ENCODE data around the gene RASAL3. TPM values are rescaled to one million over a fixed set of nuclear protein-coding genes. Genes with fewer than 3 reads are reported as not detected.

The RASAL3 gene
- total RNA-seq, 1 experiment from 2014 or later: not detected

GRCh38 chr19:15423130-15423529, 41.2 kb downstream of the RASAL3 start:
- Histone ChIP-seq H4K20me1 (ENCODE audit: low read length) (peaks cover 1% of the 10 kb centered on the region; the same call in 1 of the 2 replicates), H2AFZ (ENCODE audit: low read length) (no peak overlapping the region), H3K4me3 (ENCODE audit: low read length) (no peak overlapping the region), H3K4me1 (ENCODE audit: insufficient read depth, low read length) (peaks cover 9% of the 10 kb centered on the region; the same call in 1 of the 2 replicates), H3F3A (ENCODE audit: low read length, unreplicated experiment) (no peaks in the 10 kb centered on the region), H3K36me3 (ENCODE audit: low read depth, low read length) (peaks cover 51% of the 10 kb centered on the region), H3K27me3 (ENCODE audit: low read length) (no peaks in the 10 kb centered on the region), H3K4me2 (ENCODE audit: low read length) (no peak overlapping the region), H3K9ac (ENCODE audit: low read length) (no peak overlapping the region), H3K9me3 (ENCODE audit: low read length) (no peaks in the 10 kb centered on the region), H3K9me2 (replicated peaks; ENCODE audit: low read length) (no peaks in the 10 kb centered on the region), H3K79me2 (ENCODE audit: low read length) (peaks cover 6% of the 10 kb centered on the region), H3K27ac (ENCODE audit: low read length) (no peak overlapping the region)
- DNase-seq (no peak), ATAC-seq (no peak)
- TF ChIP-seq CTCF (conservative IDR thresholded peaks at IDR 0.05; ENCODE audit: low read depth, low read length): no peak
- no peak for TF ChIP-seq EZH2 (IDR thresholded peaks at IDR 0.05; ENCODE audit: low read length, unreplicated experiment)
- no peak for TF ChIP-seq EZH2phosphoT487 (IDR thresholded peaks at IDR 0.05; ENCODE audit: borderline replicate concordance, low read length)
- intact Hi-C loops (cut with micrococcal nuclease): no loop called here
- ChIA-PET POLR2A (ENCODE audit: unreplicated experiment) (no interaction called here), CTCF (no interaction called here)
- BruUV-seq (replicated peaks): no TSS peak

GRCh38 chr19:15422296-15423075, 41.9 kb downstream of the RASAL3 start:
- H3K9ac ChIP-seq (ENCODE audit: low read length): no peak overlapping the region
- intact Hi-C loops (cut with micrococcal nuclease): no loop called here
- peaks cover 45% of the 10 kb centered on the region for H3K36me3 ChIP-seq (ENCODE audit: low read depth, low read length)
- H3K4me3 ChIP-seq (ENCODE audit: low read length): no peak overlapping the region
- H3K9me3 ChIP-seq (ENCODE audit: low read length): no peaks in the 10 kb centered on the region
- CTCF ChIA-PET: no interaction called here
- H3F3A ChIP-seq (ENCODE audit: low read length, unreplicated experiment): no peaks in the 10 kb centered on the region
- POLR2A ChIA-PET (ENCODE audit: unreplicated experiment): no interaction called here
- no peak overlapping the region for H2AFZ ChIP-seq (ENCODE audit: low read length)
- H3K4me1 ChIP-seq (ENCODE audit: insufficient read depth, low read length): peaks cover 11% of the 10 kb centered on the region; the same call in 1 of the 2 replicates
- DNase-seq: no peak
- H3K79me2 ChIP-seq (ENCODE audit: low read length): peaks cover 13% of the 10 kb centered on the region
- no peak for TF ChIP-seq EZH2phosphoT487 (IDR thresholded peaks at IDR 0.05; ENCODE audit: borderline replicate concordance, low read length)
- TF ChIP-seq EZH2 (IDR thresholded peaks at IDR 0.05; ENCODE audit: low read length, unreplicated experiment): no peak
- no peak overlapping the region for H3K4me2 ChIP-seq (ENCODE audit: low read length)
- no TSS peak for BruUV-seq (replicated peaks)
- H3K9me2 ChIP-seq (replicated peaks; ENCODE audit: low read length): no peaks in the 10 kb centered on the region
- peaks cover 8% of the 10 kb centered on the region for H4K20me1 ChIP-seq (ENCODE audit: low read length)
- no peaks in the 10 kb centered on the region for H3K27me3 ChIP-seq (ENCODE audit: low read length)
- no peak overlapping the region for H3K27ac ChIP-seq (ENCODE audit: low read length)
- ATAC-seq: no peak

GRCh38 chr19:15421721-15422260, 42.6 kb downstream of the RASAL3 start:
- Histone ChIP-seq H3F3A (ENCODE audit: low read length, unreplicated experiment) (no peaks in the 10 kb centered on the region), H3K36me3 (ENCODE audit: low read depth, low read length) (peaks cover 39% of the 10 kb centered on the region), H4K20me1 (ENCODE audit: low read length) (peaks cover 15% of the 10 kb centered on the region), H3K9me2 (replicated peaks; ENCODE audit: low read length) (no peaks in the 10 kb centered on the region), H3K27ac (ENCODE audit: low read length) (no peak overlapping the region), H3K9me3 (ENCODE audit: low read length) (no peaks in the 10 kb centered on the region), H3K4me3 (ENCODE audit: low read length) (no peak overlapping the region), H3K4me1 (ENCODE audit: insufficient read depth, low read length) (peaks cover 18% of the 10 kb centered on the region), H3K79me2 (ENCODE audit: low read length) (peaks cover 20% of the 10 kb centered on the region), H3K9ac (ENCODE audit: low read length) (no peak overlapping the region), H3K27me3 (ENCODE audit: low read length) (no peaks in the 10 kb centered on the region), H2AFZ (ENCODE audit: low read length) (no peak overlapping the region), H3K4me2 (ENCODE audit: low read length) (no peak overlapping the region)
- ATAC-seq (no peak), DNase-seq (no peak)
- intact Hi-C loops (cut with micrococcal nuclease): no loop called here
- CTCF ChIA-PET: no interaction called here
- no TSS peak for BruUV-seq (replicated peaks)
- POLR2A ChIA-PET (ENCODE audit: unreplicated experiment): interaction anchor here (0.6 kb wide), 1 partner anchor 11 kb away, joined by 6 read pairs; no protein-coding TSS in a partner anchor
- TF ChIP-seq EZH2 (IDR thresholded peaks at IDR 0.05; ENCODE audit: low read length, unreplicated experiment): no peak
- TF ChIP-seq CTCF (conservative IDR thresholded peaks at IDR 0.05; ENCODE audit: low read depth, low read length): no peak
- no peak for TF ChIP-seq EZH2phosphoT487 (IDR thresholded peaks at IDR 0.05; ENCODE audit: borderline replicate concordance, low read length)

All from PC-3 (cell line).